GM21390 (cell line): ENCODE measurements around the gene GJA5.

Experiments used
- ATAC-seq: cut with Tn5 transposase; IDR thresholded peaks from one replicate; pipeline ENCODE4 v1.9.1; 2021; ENCODE audit not compliant: unreplicated experiment

GJA5 gene

GRCh38 chr1:147762233-147763024 is 2.0 kb upstream of the GJA5 start:
- no peak for ATAC-seq

GRCh38 chr1:147758379-147759100 is 1.9 kb downstream of the GJA5 start:
- no peak for ATAC-seq

GRCh38 chr1:147757015-147757990 is 3.1 kb downstream of the GJA5 start:
- no peak for ATAC-seq

- ATAC-seq = no peak
These were observed 4.1 kb downstream of the GJA5 start for GRCh38 chr1:147756341-147756740.

GRCh38 chr1:147754661-147755060 is 5.7 kb downstream of the GJA5 start:
- ATAC-seq = no peak

- no peak for ATAC-seq
These were observed 7.3 kb downstream of the GJA5 start for GRCh38 chr1:147753081-147753480.

GRCh38 chr1:147752511-147752910 is 7.9 kb downstream of the GJA5 start:
- ATAC-seq = no peak

- no peak for ATAC-seq
These were observed 9.1 kb downstream of the GJA5 start for GRCh38 chr1:147751346-147751745.

GRCh38 chr1:147750618-147751217 is 9.7 kb downstream of the GJA5 start:
- ATAC-seq = no peak

GRCh38 chr1:147749792-147750191 is 10.6 kb downstream of the GJA5 start:
- ATAC-seq = no peak

GRCh38 chr1:147748676-147749350 is 11.6 kb downstream of the GJA5 start:
- no peak for ATAC-seq

- ATAC-seq = no peak
These were observed 12.4 kb downstream of the GJA5 start for GRCh38 chr1:147747966-147748365.

- no peak for ATAC-seq
These were observed 15.1 kb downstream of the GJA5 start for GRCh38 chr1:147745271-147745670.

GRCh38 chr1:147741065-147741464 is 19.3 kb downstream of the GJA5 start:
- ATAC-seq = no peak

GRCh38 chr1:147740391-147740790 is 20.0 kb downstream of the GJA5 start:
- ATAC-seq = no peak

GRCh38 chr1:147738739-147739476 is 21.5 kb downstream of the GJA5 start:
- no peak for ATAC-seq

GRCh38 chr1:147738129-147738528 is 22.3 kb downstream of the GJA5 start:
- no peak for ATAC-seq

GRCh38 chr1:147736883-147737282 is 23.5 kb downstream of the GJA5 start:
- ATAC-seq = no peak

GRCh38 chr1:147735423-147735822 is 25.0 kb downstream of the GJA5 start:
- no peak for ATAC-seq
